Muscle of leg (tissue), 11 donors: Measurements from ENCODE around the gene CFAP99. TPM values are rescaled to one million over a fixed set of nuclear protein-coding genes. Genes with fewer than 3 reads are reported as not detected.

ENCODE experiments used
- DNase-seq: peaks from one replicate; pipeline ENCODE4 v3.0.0; 2013
- H3K27ac ChIP-seq: one replicate; pipeline ENCODE4 v1.5.1; 2013; ENCODE audit warnings: mild to moderate bottlenecking, low read length, control low read depth
- H3K27me3 ChIP-seq: one replicate; pipeline ENCODE4 v1.6.1; 2013; ENCODE audit warnings: low read length; ENCODE audit not compliant: control insufficient read depth, insufficient read depth
- H3K36me3 ChIP-seq: one replicate; pipeline ENCODE4 v1.6.1; 2013; ENCODE audit warnings: low read length; ENCODE audit not compliant: control insufficient read depth, insufficient read depth
- H3K4me1 ChIP-seq: one replicate; pipeline ENCODE4 v1.6.1; 2013; ENCODE audit warnings: low read length; ENCODE audit not compliant: control insufficient read depth, insufficient read depth
- H3K4me3 ChIP-seq: one replicate; pipeline ENCODE4 v1.5.1; 2013; ENCODE audit warnings: low read length, control low read depth
- H3K9me3 ChIP-seq: replicated peaks from 2 replicates; pipeline ENCODE4 v1.6.1; 2013; ENCODE audit warnings: low read depth, low read length; ENCODE audit not compliant: control insufficient read depth
- WGBS: methylation state at CpG from one replicate; pipeline ENCODE4 v1.1.5; 2013; ENCODE audit warnings: missing lambda C conversion rate; ENCODE audit not compliant: insufficient coverage; 5-methylcytosine and 5-hydroxymethylcytosine counted together
- polyA plus RNA-seq, 8 donors: library from polyadenylated mRNA; unstranded; fragments of 120-200 nt; gene quantifications; one replicate each; pipeline versions ENCODE4 v1.2.1 to v1.2.3, GENCODE V29; 2013; ENCODE audit warnings: inconsistent platforms in 1 of 8, low replicate concordance in 1 of 8; ENCODE audit not compliant: insufficient read length in 8 of 8, insufficient read depth in 1 of 8
- total RNA-seq: library from RNA; stranded (reverse); fragments of 120-200 nt; gene quantifications from one replicate; pipeline ENCODE4 v1.2.4, GENCODE V29; 2013

Gene CFAP99
- total and polyA plus RNA-seq, 9 donors, result 0.07 to 0.41 (median 0.13) TPM; not detected in 4

GRCh38 chr4:2446656-2447564 lies 28.2 kb downstream of the CFAP99 start:
- Histone ChIP-seq H3K27ac (no peak overlapping the region), H3K27me3 (no peaks in the 10 kb centered on the region), H3K9me3 (no peaks in the 10 kb centered on the region), H3K4me3 (no peak overlapping the region), H3K4me1 (peaks cover 4% of the 10 kb centered on the region), H3K36me3 (no peaks in the 10 kb centered on the region)
- no peak for DNase-seq
- 83% methylated on average over 2 of the region's 3 CpGs for WGBS

GRCh38 chr4:2448589-2448988 lies 29.8 kb downstream of the CFAP99 start:
- H3K4me3 ChIP-seq, result no peak overlapping the region
- WGBS, result 75% methylated on average over 6 of the region's 7 CpGs

GRCh38 chr4:2449051-2449450 lies 30.3 kb downstream of the CFAP99 start:
- DNase-seq, result no peak
- Histone ChIP-seq H3K4me1 (no peaks in the 10 kb centered on the region), H3K9me3 (no peaks in the 10 kb centered on the region), H3K4me3 (no peak overlapping the region), H3K36me3 (no peaks in the 10 kb centered on the region), H3K27ac (no peak overlapping the region), H3K27me3 (no peaks in the 10 kb centered on the region)
- 87% methylated on average over 11 of the region's 11 CpGs for WGBS

More at GRCh38 chr4:2448589-2448988, 29.8 kb downstream of the CFAP99 start:
- DNase-seq, result no peak
- Histone ChIP-seq H3K27me3 (no peaks in the 10 kb centered on the region), H3K27ac (no peak overlapping the region), H3K9me3 (no peaks in the 10 kb centered on the region), H3K36me3 (no peaks in the 10 kb centered on the region), H3K4me1 (no peaks in the 10 kb centered on the region)

- H3K36me3 ChIP-seq, result no peaks in the 10 kb centered on the region
- no peaks in the 10 kb centered on the region for H3K4me1 ChIP-seq
- 84% methylated on average over 26 of the region's 27 CpGs for WGBS
- no peaks in the 10 kb centered on the region for H3K9me3 ChIP-seq
- no peak for DNase-seq
- no peak overlapping the region for H3K27ac ChIP-seq
- no peaks in the 10 kb centered on the region for H3K27me3 ChIP-seq
- H3K4me3 ChIP-seq, result no peak overlapping the region
Measured at GRCh38 chr4:2449511-2450392, 31.0 kb downstream of the CFAP99 start.

- 77% methylated on average over 11 of the region's 16 CpGs for WGBS
- Histone ChIP-seq H3K27me3 (no peaks in the 10 kb centered on the region), H3K4me1 (no peaks in the 10 kb centered on the region), H3K9me3 (no peaks in the 10 kb centered on the region), H3K27ac (no peak overlapping the region), H3K36me3 (no peaks in the 10 kb centered on the region), H3K4me3 (no peak overlapping the region)
- DNase-seq, result no peak
Measured at GRCh38 chr4:2450394-2451035, 31.8 kb downstream of the CFAP99 start.

GRCh38 chr4:2451036-2451520 lies 32.3 kb downstream of the CFAP99 start:
- Histone ChIP-seq H3K4me1 (no peaks in the 10 kb centered on the region), H3K27me3 (no peaks in the 10 kb centered on the region), H3K9me3 (no peaks in the 10 kb centered on the region), H3K36me3 (no peaks in the 10 kb centered on the region), H3K27ac (no peak overlapping the region), H3K4me3 (no peak overlapping the region)
- DNase-seq, result no peak
- WGBS, result 69% methylated on average over 3 of the region's 10 CpGs

GRCh38 chr4:2451821-2452785 lies 33.3 kb downstream of the CFAP99 start:
- no peaks in the 10 kb centered on the region for H3K9me3 ChIP-seq
- no peaks in the 10 kb centered on the region for H3K36me3 ChIP-seq
- no peaks in the 10 kb centered on the region for H3K4me1 ChIP-seq
- H3K27ac ChIP-seq, result no peak overlapping the region
- DNase-seq, result no peak
- H3K4me3 ChIP-seq, result no peak overlapping the region
- 73% methylated on average over 16 of the region's 25 CpGs for WGBS
- H3K27me3 ChIP-seq, result peaks cover 3% of the 10 kb centered on the region

- Histone ChIP-seq H3K27me3 (peaks cover 8% of the 10 kb centered on the region), H3K27ac (no peak overlapping the region), H3K36me3 (no peaks in the 10 kb centered on the region), H3K9me3 (no peaks in the 10 kb centered on the region), H3K4me1 (peaks cover 6% of the 10 kb centered on the region), H3K4me3 (no peak overlapping the region)
- DNase-seq, result no peak
- 80% methylated on average over 22 of the region's 24 CpGs for WGBS
Measured at GRCh38 chr4:2457481-2458295, 38.9 kb downstream of the CFAP99 start.
